HEK293 (cell line): Measurements from ENCODE around the gene ECM2.

ENCODE experiments used
- IKZF3 ChIP-seq: fragments of 450-650 bp; IDR thresholded peaks from 2 replicates; pipeline ENCODE4 v1.5.0; 2018; ENCODE audit warnings: missing biosample characterization, mild to moderate bottlenecking, missing genetic modification characterization, moderate library complexity
- KLF8 ChIP-seq: fragments of 450-650 bp; formaldehyde crosslinking; IDR thresholded peaks from 2 replicates; pipeline ENCODE4 v1.5.1; 2016; ENCODE audit warnings: missing biosample characterization, missing genetic modification characterization
- ZBTB17 ChIP-seq: fragments of 450-650 bp; formaldehyde crosslinking; IDR thresholded peaks from 2 replicates; pipeline ENCODE4 v1.5.1; 2016; ENCODE audit warnings: missing biosample characterization, missing genetic modification characterization
- ZNF157 ChIP-seq: fragments of 450-650 bp; formaldehyde crosslinking; IDR thresholded peaks from 2 replicates; pipeline ENCODE4 v1.5.1; 2016; ENCODE audit warnings: missing biosample characterization, missing genetic modification characterization
- ZNF211 ChIP-seq: fragments of 450-650 bp; formaldehyde crosslinking; IDR thresholded peaks from 2 replicates; pipeline ENCODE4 v1.5.1; 2016; ENCODE audit warnings: low read depth, missing biosample characterization, missing genetic modification characterization
- ZNF221 ChIP-seq: fragments of 450-650 bp; formaldehyde crosslinking; IDR thresholded peaks from 2 replicates; pipeline ENCODE4 v1.5.1; 2017; ENCODE audit warnings: missing biosample characterization, missing genetic modification characterization, borderline replicate concordance
- ZNF513 ChIP-seq: fragments of 450-650 bp; IDR thresholded peaks from 2 replicates; pipeline ENCODE4 v1.5.1; 2018; ENCODE audit warnings: missing biosample characterization, missing genetic modification characterization
- ZNF639 ChIP-seq: fragments of 450-650 bp; formaldehyde crosslinking; IDR thresholded peaks from 2 replicates; pipeline ENCODE4 v1.5.1; 2016; ENCODE audit warnings: missing biosample characterization, missing genetic modification characterization
- ZNF777 ChIP-seq: fragments of 450-650 bp; formaldehyde crosslinking; IDR thresholded peaks from 2 replicates; pipeline ENCODE4 v1.5.1; 2017; ENCODE audit warnings: missing biosample characterization, missing genetic modification characterization, borderline replicate concordance
- ZNF785 ChIP-seq: fragments of 450-650 bp; formaldehyde crosslinking; IDR thresholded peaks from 2 replicates; pipeline ENCODE4 v1.5.1; 2016; ENCODE audit warnings: missing biosample characterization, missing genetic modification characterization
- ZNF830 ChIP-seq: fragments of 450-650 bp; IDR thresholded peaks from 2 replicates; pipeline ENCODE4 v1.5.0; 2018; ENCODE audit warnings: missing biosample characterization, missing genetic modification characterization, low read depth, mild to moderate bottlenecking, moderate library complexity
- ZSCAN23 ChIP-seq: fragments of 450-650 bp; formaldehyde crosslinking; IDR thresholded peaks from 2 replicates; pipeline ENCODE4 v1.5.1; 2016; ENCODE audit warnings: missing biosample characterization, missing genetic modification characterization
- TF ChIP-seq, protein P1 (sequence below): fragments of 450-650 bp; formaldehyde crosslinking; IDR thresholded peaks from 2 replicates; pipeline ENCODE4 v1.5.1; 2016; ENCODE audit warnings: missing biosample characterization, missing genetic modification characterization
- TF ChIP-seq, protein P2 (sequence below): fragments of 450-650 bp; formaldehyde crosslinking; IDR thresholded peaks from 2 replicates; pipeline ENCODE4 v1.5.1; 2016; ENCODE audit warnings: missing biosample characterization, missing genetic modification characterization

DNA sequence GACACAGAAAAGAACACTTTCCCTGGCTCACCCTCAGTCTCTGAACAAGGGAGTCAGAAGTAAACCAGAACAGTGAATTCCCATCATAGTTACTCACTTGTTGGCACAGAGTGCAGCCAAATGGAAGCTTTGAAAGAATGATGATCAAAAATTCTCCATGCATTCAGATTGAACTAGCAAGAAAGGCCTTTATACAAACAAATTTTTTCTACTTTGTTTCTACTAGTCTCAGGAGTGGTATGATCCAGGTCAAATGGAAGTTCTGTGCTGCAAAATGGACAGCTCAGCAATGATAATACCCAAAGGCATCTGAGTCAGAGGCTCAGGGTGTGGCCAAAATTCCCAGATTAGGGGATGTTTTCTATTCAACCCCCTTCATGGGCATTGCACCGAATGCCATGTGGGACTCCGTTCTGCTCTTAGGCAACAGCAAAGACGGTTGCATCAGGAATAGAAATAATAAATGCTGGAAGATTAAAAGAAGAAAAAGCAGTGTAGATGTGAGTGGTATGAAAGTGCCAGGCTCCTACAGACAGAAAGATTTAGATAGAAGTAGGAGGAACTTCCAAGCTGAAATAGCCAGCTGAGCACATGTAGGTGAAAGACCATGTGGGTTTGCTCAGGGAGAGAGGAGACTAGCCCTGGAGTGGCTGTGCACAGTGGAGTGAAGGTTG is 29.5 kb downstream of the ECM2 start:
- TF ChIP-seq KLF8 (tag by site-specific recombination) (no peak), ZNF221 (tag by site-specific recombination) (no peak), ZNF157 (tag by site-specific recombination) (no peak), IKZF3 (tag by site-specific recombination) (no peak), ZNF639 (tag by site-specific recombination) (no peak), ZNF513 (tag by site-specific recombination) (no peak), ZSCAN23 (no peak), ZNF211 (tag by site-specific recombination) (no peak), ZNF785 (tag by site-specific recombination) (no peak), ZNF830 (tag by site-specific recombination) (no peak), ZBTB17 (tag by site-specific recombination) (no peak), ZNF777 (tag by site-specific recombination) (no peak)
- TF ChIP-seq, protein P1, sequence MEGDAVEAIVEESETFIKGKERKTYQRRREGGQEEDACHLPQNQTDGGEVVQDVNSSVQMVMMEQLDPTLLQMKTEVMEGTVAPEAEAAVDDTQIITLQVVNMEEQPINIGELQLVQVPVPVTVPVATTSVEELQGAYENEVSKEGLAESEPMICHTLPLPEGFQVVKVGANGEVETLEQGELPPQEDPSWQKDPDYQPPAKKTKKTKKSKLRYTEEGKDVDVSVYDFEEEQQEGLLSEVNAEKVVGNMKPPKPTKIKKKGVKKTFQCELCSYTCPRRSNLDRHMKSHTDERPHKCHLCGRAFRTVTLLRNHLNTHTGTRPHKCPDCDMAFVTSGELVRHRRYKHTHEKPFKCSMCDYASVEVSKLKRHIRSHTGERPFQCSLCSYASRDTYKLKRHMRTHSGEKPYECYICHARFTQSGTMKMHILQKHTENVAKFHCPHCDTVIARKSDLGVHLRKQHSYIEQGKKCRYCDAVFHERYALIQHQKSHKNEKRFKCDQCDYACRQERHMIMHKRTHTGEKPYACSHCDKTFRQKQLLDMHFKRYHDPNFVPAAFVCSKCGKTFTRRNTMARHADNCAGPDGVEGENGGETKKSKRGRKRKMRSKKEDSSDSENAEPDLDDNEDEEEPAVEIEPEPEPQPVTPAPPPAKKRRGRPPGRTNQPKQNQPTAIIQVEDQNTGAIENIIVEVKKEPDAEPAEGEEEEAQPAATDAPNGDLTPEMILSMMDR, result no peak
- TF ChIP-seq, protein P2, sequence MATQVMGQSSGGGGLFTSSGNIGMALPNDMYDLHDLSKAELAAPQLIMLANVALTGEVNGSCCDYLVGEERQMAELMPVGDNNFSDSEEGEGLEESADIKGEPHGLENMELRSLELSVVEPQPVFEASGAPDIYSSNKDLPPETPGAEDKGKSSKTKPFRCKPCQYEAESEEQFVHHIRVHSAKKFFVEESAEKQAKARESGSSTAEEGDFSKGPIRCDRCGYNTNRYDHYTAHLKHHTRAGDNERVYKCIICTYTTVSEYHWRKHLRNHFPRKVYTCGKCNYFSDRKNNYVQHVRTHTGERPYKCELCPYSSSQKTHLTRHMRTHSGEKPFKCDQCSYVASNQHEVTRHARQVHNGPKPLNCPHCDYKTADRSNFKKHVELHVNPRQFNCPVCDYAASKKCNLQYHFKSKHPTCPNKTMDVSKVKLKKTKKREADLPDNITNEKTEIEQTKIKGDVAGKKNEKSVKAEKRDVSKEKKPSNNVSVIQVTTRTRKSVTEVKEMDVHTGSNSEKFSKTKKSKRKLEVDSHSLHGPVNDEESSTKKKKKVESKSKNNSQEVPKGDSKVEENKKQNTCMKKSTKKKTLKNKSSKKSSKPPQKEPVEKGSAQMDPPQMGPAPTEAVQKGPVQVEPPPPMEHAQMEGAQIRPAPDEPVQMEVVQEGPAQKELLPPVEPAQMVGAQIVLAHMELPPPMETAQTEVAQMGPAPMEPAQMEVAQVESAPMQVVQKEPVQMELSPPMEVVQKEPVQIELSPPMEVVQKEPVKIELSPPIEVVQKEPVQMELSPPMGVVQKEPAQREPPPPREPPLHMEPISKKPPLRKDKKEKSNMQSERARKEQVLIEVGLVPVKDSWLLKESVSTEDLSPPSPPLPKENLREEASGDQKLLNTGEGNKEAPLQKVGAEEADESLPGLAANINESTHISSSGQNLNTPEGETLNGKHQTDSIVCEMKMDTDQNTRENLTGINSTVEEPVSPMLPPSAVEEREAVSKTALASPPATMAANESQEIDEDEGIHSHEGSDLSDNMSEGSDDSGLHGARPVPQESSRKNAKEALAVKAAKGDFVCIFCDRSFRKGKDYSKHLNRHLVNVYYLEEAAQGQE (tag by site-specific recombination), result no peak
